IMR-90 (cell line): ENCODE measurements around the gene GALNT9. TPM values are rescaled to one million over a fixed set of nuclear protein-coding genes. Genes with fewer than 3 reads are reported as not detected.

Source experiments
- ATAC-seq: fragments of 200-7000 bp; cut with Tn5 transposase; 2 replicates; pipeline ENCODE4 v1.9.1; 2020; ENCODE audit warnings: low read depth, mild to moderate bottlenecking, moderate library complexity
- BruUV-seq: library from RNA; stranded (reverse); fragments of 400-500 nt; replicated peaks from 2 replicates; lab custom pipeline; 2021; lab: Mats Ljungman, UMichigan
- CTCF ChIA-PET: fragments of 300-600 bp; formaldehyde crosslinking; extraction: SDS; loops from one replicate; lab custom pipeline; 2021; ENCODE audit warnings: antibody characterized with exemption; lab: Yijun Ruan, JAX
- POLR2A ChIA-PET: fragments of 300-600 bp; sonication (Branson Sonifier 250); formaldehyde crosslinking; loops from one replicate; lab custom pipeline; 2022; ENCODE audit warnings: antibody characterized with exemption; ENCODE audit not compliant: unreplicated experiment; lab: Charles Lee
- DNase-seq: peaks from one replicate; pipeline ENCODE4 v3.0.0; 2013
- H2AFZ ChIP-seq: replicated peaks from 2 replicates; pipeline ENCODE3; 2013; ENCODE audit warnings: low read length, mild to moderate bottlenecking; ENCODE audit not compliant: poor library complexity
- H2AK5ac ChIP-seq: 2 replicates; pipeline ENCODE4 v1.6.1; 2013; ENCODE audit warnings: low read depth, low read length, inconsistent platforms
- H2AK9ac ChIP-seq: replicated peaks from 2 replicates; pipeline ENCODE3; 2013; ENCODE audit warnings: mild to moderate bottlenecking, low read depth, low read length, moderate library complexity; ENCODE audit not compliant: poor library complexity
- H2BK120ac ChIP-seq: 2 replicates; pipeline ENCODE4 v1.6.1; 2013; ENCODE audit warnings: low read depth, low read length, inconsistent platforms
- H2BK15ac ChIP-seq: 3 replicates; pipeline ENCODE4 v1.6.1; 2013; ENCODE audit warnings: low read depth, low read length, inconsistent platforms
- H2BK20ac ChIP-seq: 2 replicates; pipeline ENCODE4 v1.6.1; 2013; ENCODE audit warnings: low read depth, mild to moderate bottlenecking, inconsistent platforms, low read length, moderate library complexity
- H2BK5ac ChIP-seq: 2 replicates; pipeline ENCODE4 v1.6.1; 2013; ENCODE audit warnings: mild to moderate bottlenecking, low read depth, low read length, inconsistent platforms; ENCODE audit not compliant: poor library complexity, severe bottlenecking
- H3K14ac ChIP-seq: replicated peaks from 2 replicates; pipeline ENCODE4 v1.6.1; 2013; ENCODE audit warnings: low read depth, low read length, inconsistent platforms
- H3K18ac ChIP-seq: 2 replicates; pipeline ENCODE4 v1.6.1; 2013; ENCODE audit warnings: low read depth, low read length, control low read depth
- H3K23ac ChIP-seq: 2 replicates; pipeline ENCODE4 v1.6.1; 2013; ENCODE audit warnings: low read depth, low read length, inconsistent platforms
- H3K27ac ChIP-seq: 2 replicates; pipeline ENCODE4 v1.5.1; 2013; ENCODE audit warnings: mild to moderate bottlenecking, control low read depth, low read length; ENCODE audit not compliant: insufficient read depth
- H3K27me3 ChIP-seq: 2 replicates; pipeline ENCODE4 v1.6.1; 2013; ENCODE audit warnings: low read length; ENCODE audit not compliant: control insufficient read depth, insufficient read depth
- H3K36me3 ChIP-seq: 2 replicates; pipeline ENCODE4 v1.6.1; 2013; ENCODE audit warnings: low read length, mixed read lengths; ENCODE audit not compliant: control insufficient read depth, insufficient read depth
- H3K4ac ChIP-seq: 2 replicates; pipeline ENCODE4 v1.6.1; 2013; ENCODE audit warnings: low read depth, low read length, inconsistent platforms
- H3K4me1 ChIP-seq: 2 replicates; pipeline ENCODE4 v1.6.1; 2013; ENCODE audit warnings: low read length, mixed read lengths; ENCODE audit not compliant: control insufficient read depth, insufficient read depth
- H3K4me2 ChIP-seq: 2 replicates; pipeline ENCODE4 v1.6.1; 2013; ENCODE audit warnings: low read depth, mild to moderate bottlenecking, control low read depth, low read length, moderate library complexity
- H3K4me3 ChIP-seq: 2 replicates; pipeline ENCODE4 v1.5.1; 2013; ENCODE audit warnings: low read depth, mild to moderate bottlenecking, control low read depth, low read length, moderate library complexity; ENCODE audit not compliant: insufficient read depth
- H3K56ac ChIP-seq: 2 replicates; pipeline ENCODE4 v1.6.1; 2013; ENCODE audit warnings: low read length, inconsistent platforms; ENCODE audit not compliant: insufficient read depth; ENCODE audit errors: extremely low read depth
- H3K79me1 ChIP-seq, 2 experiments: 2 replicates each; pipeline ENCODE4 v1.6.1; 2013; ENCODE audit warnings: low read length in 2 of 2, inconsistent platforms in 1 of 2, low read depth in 1 of 2
- H3K9ac ChIP-seq: 2 replicates; pipeline ENCODE4 v1.6.1; 2013; ENCODE audit warnings: low read depth, low read length, control low read depth
- H3K9me1 ChIP-seq: 2 replicates; pipeline ENCODE4 v1.6.1; 2013; ENCODE audit warnings: low read length, inconsistent platforms; ENCODE audit not compliant: insufficient read depth
- H3K9me3 ChIP-seq: 2 replicates; pipeline ENCODE4 v1.6.1; 2013; ENCODE audit warnings: low read length; ENCODE audit not compliant: control insufficient read depth, insufficient read depth
- H4K20me1 ChIP-seq: 2 replicates; pipeline ENCODE4 v1.6.1; 2013; ENCODE audit warnings: low read length, inconsistent platforms; ENCODE audit not compliant: insufficient read depth
- H4K5ac ChIP-seq: 2 replicates; pipeline ENCODE4 v1.6.1; 2013; ENCODE audit warnings: mild to moderate bottlenecking, low read depth, low read length, control low read depth
- H4K8ac ChIP-seq, 2 experiments: 2 replicates each; pipeline ENCODE4 v1.6.1; 2013; ENCODE audit warnings: low read depth in 2 of 2, low read length in 2 of 2, control low read depth in 1 of 2, inconsistent platforms in 1 of 2
- H4K91ac ChIP-seq: 2 replicates; pipeline ENCODE4 v1.6.1; 2013; ENCODE audit warnings: low read depth, low read length, inconsistent platforms; ENCODE audit not compliant: insufficient read depth
- FOS ChIP-seq: fragments of 150-350 bp; IDR thresholded peaks from 2 replicates; pipeline ENCODE4 v1.6.1; 2016; ENCODE audit warnings: low read depth, low read length
- MAZ ChIP-seq: IDR thresholded peaks from 2 replicates; pipeline ENCODE4 v1.6.1; 2012; ENCODE audit warnings: low read depth, mild to moderate bottlenecking, low read length, improper control_type of control experiment, moderate library complexity, borderline replicate concordance
- NFE2L2 ChIP-seq: fragments of 150-350 bp; IDR thresholded peaks from 2 replicates; pipeline ENCODE4 v1.6.1; 2016; ENCODE audit warnings: low read depth, mild to moderate bottlenecking, low read length
- POLR2A ChIP-seq: IDR thresholded peaks from 2 replicates; pipeline ENCODE4 v1.6.1; 2012; ENCODE audit warnings: mild to moderate bottlenecking, low read depth, low read length
- SMC3 ChIP-seq: fragments of 150-350 bp; IDR thresholded peaks from 2 replicates; pipeline ENCODE4 v1.6.1; 2016; ENCODE audit warnings: low read depth, mild to moderate bottlenecking, antibody characterized with exemption, low read length, moderate library complexity
- USF2 ChIP-seq: fragments of 150-350 bp; IDR thresholded peaks from 2 replicates; pipeline ENCODE4 v1.6.1; 2017; ENCODE audit warnings: mild to moderate bottlenecking, antibody characterized with exemption, low read length, low read depth
- WGBS, 2 experiments: methylation state at CpG; one replicate each; pipeline versions ENCODE4 v1.1.5 to v1.1.7; 2013; ENCODE audit warnings: missing lambda C conversion rate in 2 of 2; ENCODE audit not compliant: insufficient read length in 1 of 2; ENCODE audit errors: extremely low coverage in 2 of 2; 5-methylcytosine and 5-hydroxymethylcytosine counted together
- dilution Hi-C: fragments of 300-500 bp; cut with HindIII; formaldehyde crosslinking; loops from one replicate; pipeline ENCODE4 v1.14.3; 2018; ENCODE audit warnings: low sequenced_read_pairs; ENCODE audit not compliant: unreplicated experiment
- in situ Hi-C: fragments of 300-500 bp; cut with MboI; formaldehyde crosslinking; loops from 3 replicates; pipeline ENCODE4 v1.14.3; 2019; ENCODE audit warnings: low sequenced_read_pairs, inconsistent platforms, mixed read lengths
- intact Hi-C: fragments of 100-400 bp; cut with micrococcal nuclease; formaldehyde crosslinking; loops from 2 replicates; pipeline ENCODE4 v1.10.0; 2022
- polyA plus RNA-seq, 3 experiments: library from polyadenylated mRNA; depleted of rRNA; stranded (reverse); fragments of >200 nt; gene quantifications; 2 replicates each; pipeline ENCODE4 v1.2.3, GENCODE V29; 2012; ENCODE audit warnings: low replicate concordance in 1 of 3
- total RNA-seq: library from RNA; depleted of rRNA; stranded (reverse); fragments of >200 nt; gene quantifications from 2 replicates; pipeline ENCODE4 v1.2.3, GENCODE V29; 2012

The GALNT9 gene
- total and polyA plus RNA-seq, 2 of the 4 experiments (the other 2 are of a cell fraction): under 0.01 to 0.12 TPM

- Histone ChIP-seq H3K14ac (no peak overlapping the region), H3K18ac (no peak overlapping the region), H3K4me2 (no peak overlapping the region), H2AFZ (no peak overlapping the region), H3K4ac (no peak overlapping the region), H2BK20ac (no peak overlapping the region), H4K20me1 (no peaks in the 10 kb centered on the region), H2AK9ac (no peak overlapping the region), H3K27ac (no peak overlapping the region), H3K79me1 (no peaks in the 10 kb centered on the region), H3K9me1 (no peaks in the 10 kb centered on the region), H3K27me3 (peaks cover 16% of the 10 kb centered on the region; the same call in 1 of the 2 replicates), H4K91ac (no peak overlapping the region), H3K56ac (no peak overlapping the region), H3K36me3 (no peaks in the 10 kb centered on the region), H3K9ac (no peak overlapping the region), H4K5ac (no peak overlapping the region), H2BK5ac (no peak overlapping the region), H3K23ac (no peak overlapping the region), H2AK5ac (no peak overlapping the region), H3K4me3 (no peak overlapping the region), H2BK15ac (no peak overlapping the region), H2BK120ac (no peak overlapping the region), H4K8ac (no peak overlapping the region), H3K9me3 (no peaks in the 10 kb centered on the region; the same call in 1 of the 2 replicates), H3K4me1 (no peaks in the 10 kb centered on the region)
- no peak for ATAC-seq
- 55% methylated on average over 12 of the region's 22 CpGs; no CpG with 5 or more reads in 1 of the 2 experiments for WGBS, 2 experiments
- intact Hi-C loops: no loop called here
- no TSS peak for BruUV-seq
- ChIA-PET POLR2A (no interaction called here), CTCF (no interaction called here)
- no peak for TF ChIP-seq FOS
- no peak for TF ChIP-seq MAZ
- TF ChIP-seq NFE2L2: no peak
- TF ChIP-seq SMC3: no peak
- TF ChIP-seq USF2: no peak
- TF ChIP-seq POLR2A: no peak
- dilution Hi-C loops: no loop called here
- in situ Hi-C loops: no loop called here
- DNase-seq: no peak
Observed at GRCh38 chr12:132375747-132376463, 46.5 kb upstream of the GALNT9 start.
